ENCODE data around the gene SLC41A2.

DNA sequence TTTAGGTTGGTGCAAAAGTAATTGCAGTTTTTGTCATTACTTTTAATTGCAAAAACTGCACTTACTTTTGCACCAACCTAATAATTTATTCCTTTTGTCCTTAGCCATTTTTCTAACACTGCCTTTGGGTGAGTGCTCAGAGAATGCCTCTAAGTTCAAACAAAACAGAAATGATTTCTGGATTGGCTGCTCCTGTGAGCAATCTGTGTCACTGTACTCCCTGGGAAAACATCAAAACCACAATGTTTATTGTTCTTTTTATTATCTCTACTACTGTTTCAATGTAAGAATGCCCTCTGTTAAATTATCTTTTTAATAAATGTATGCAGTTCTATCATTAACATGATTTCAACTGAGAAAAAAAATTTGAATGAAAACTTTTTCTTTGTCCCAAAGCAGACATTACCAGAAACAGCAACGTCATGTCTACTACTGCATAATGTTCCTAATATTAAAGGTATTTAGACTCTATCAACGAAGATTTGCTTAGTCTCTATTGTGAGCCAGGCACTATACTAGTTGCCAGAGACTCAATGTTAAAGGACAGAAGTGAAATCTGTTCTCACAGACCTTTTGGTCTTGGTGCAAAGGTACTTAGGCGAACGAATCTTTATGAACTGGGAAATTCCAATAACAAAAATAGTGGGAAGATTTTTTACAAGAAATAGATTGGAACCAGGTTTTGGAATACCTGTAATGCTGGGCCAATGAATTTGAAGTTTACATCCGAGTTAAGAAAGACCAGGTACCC, 6.2 kb downstream of the SLC41A2 start:
- TF ChIP-seq, protein P1, sequence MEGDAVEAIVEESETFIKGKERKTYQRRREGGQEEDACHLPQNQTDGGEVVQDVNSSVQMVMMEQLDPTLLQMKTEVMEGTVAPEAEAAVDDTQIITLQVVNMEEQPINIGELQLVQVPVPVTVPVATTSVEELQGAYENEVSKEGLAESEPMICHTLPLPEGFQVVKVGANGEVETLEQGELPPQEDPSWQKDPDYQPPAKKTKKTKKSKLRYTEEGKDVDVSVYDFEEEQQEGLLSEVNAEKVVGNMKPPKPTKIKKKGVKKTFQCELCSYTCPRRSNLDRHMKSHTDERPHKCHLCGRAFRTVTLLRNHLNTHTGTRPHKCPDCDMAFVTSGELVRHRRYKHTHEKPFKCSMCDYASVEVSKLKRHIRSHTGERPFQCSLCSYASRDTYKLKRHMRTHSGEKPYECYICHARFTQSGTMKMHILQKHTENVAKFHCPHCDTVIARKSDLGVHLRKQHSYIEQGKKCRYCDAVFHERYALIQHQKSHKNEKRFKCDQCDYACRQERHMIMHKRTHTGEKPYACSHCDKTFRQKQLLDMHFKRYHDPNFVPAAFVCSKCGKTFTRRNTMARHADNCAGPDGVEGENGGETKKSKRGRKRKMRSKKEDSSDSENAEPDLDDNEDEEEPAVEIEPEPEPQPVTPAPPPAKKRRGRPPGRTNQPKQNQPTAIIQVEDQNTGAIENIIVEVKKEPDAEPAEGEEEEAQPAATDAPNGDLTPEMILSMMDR (IDR thresholded peaks at IDR 0.05; ENCODE audit: low read depth, low read length, poor library complexity, severe bottlenecking) = no peak
- no peak for TF ChIP-seq EZH2phosphoT487 (IDR thresholded peaks at IDR 0.05; ENCODE audit: borderline replicate concordance, low read length)
